ENCODE data around the gene GADD45GIP1.
"Not testable (repeated sequence)": the region's sequence is repeated elsewhere in the genome, so short reads cannot be mapped to it uniquely, and the experiment has no call there.

Gene GADD45GIP1

GRCh38 chr19:12987190-12987589, 30.2 kb upstream of the GADD45GIP1 start:
- no peak for DNase-seq

GRCh38 chr19:12986726-12987125, 29.7 kb upstream of the GADD45GIP1 start:
- DNase-seq: no peak

- DNase-seq: peak; percentile 62
These were observed 28.2 kb upstream of the GADD45GIP1 start for GRCh38 chr19:12985049-12985776.

GRCh38 chr19:12984683-12985048, 27.6 kb upstream of the GADD45GIP1 start:
- peak; percentile 40 for DNase-seq

- peak; percentile 25 for DNase-seq
These were observed 27.2 kb upstream of the GADD45GIP1 start for GRCh38 chr19:12984143-12984627.

GRCh38 chr19:12983542-12984142, 26.6 kb upstream of the GADD45GIP1 start:
- DNase-seq: peak; percentile 94

- DNase-seq: no peak
These were observed 26.1 kb upstream of the GADD45GIP1 start for GRCh38 chr19:12983091-12983490.

GRCh38 chr19:12982648-12983047, 25.6 kb upstream of the GADD45GIP1 start:
- no peak for DNase-seq

- no peak for DNase-seq
These were observed 23.0 kb upstream of the GADD45GIP1 start for GRCh38 chr19:12979974-12980373.

- DNase-seq: not testable (repeated sequence)
These were observed 19.1 kb upstream of the GADD45GIP1 start for GRCh38 chr19:12976109-12976508.

GRCh38 chr19:12975221-12975741, 18.3 kb upstream of the GADD45GIP1 start:
- no peak for DNase-seq

GRCh38 chr19:12974301-12975220, 17.5 kb upstream of the GADD45GIP1 start:
- no peak for DNase-seq

- DNase-seq: no peak
These were observed 16.2 kb upstream of the GADD45GIP1 start for GRCh38 chr19:12973236-12973635.

GRCh38 chr19:12970070-12970820, 13.2 kb upstream of the GADD45GIP1 start:
- no peak for DNase-seq

GRCh38 chr19:12969292-12969988, 12.4 kb upstream of the GADD45GIP1 start, which contains the start of gene DAND5:
Gene DAND5 (plus strand): TSS chr19:12969576. CDS start chr19:12969661, 85 bp downstream.
- DNase-seq: no peak

GRCh38 chr19:12967907-12968306, 10.9 kb upstream of the GADD45GIP1 start:
- DNase-seq: no peak

GRCh38 chr19:12965812-12966135, 8.8 kb upstream of the GADD45GIP1 start:
- no peak for DNase-seq

- DNase-seq: peak; percentile 94
These were observed 8.2 kb upstream of the GADD45GIP1 start for GRCh38 chr19:12965017-12965811.

- no peak for DNase-seq
These were observed 2.5 kb upstream of the GADD45GIP1 start for GRCh38 chr19:12959481-12959880.

GRCh38 chr19:12957389-12957952, 448 bp upstream of the GADD45GIP1 start:
- not testable (repeated sequence) for DNase-seq

Measured in retina (tissue), 1 donor.